ENCODE measurements around the gene WDR47.
"Not testable (repeated sequence)": the region's sequence is repeated elsewhere in the genome, so short reads cannot be mapped to it uniquely, and the experiment has no call there.

Gene WDR47

GRCh38 chr1:108962681-108963051, 79.2 kb downstream of the WDR47 start:
- DNase-seq (ENCODE audit: low read depth): no peak

- DNase-seq (ENCODE audit: low read depth): no peak
Observed at GRCh38 chr1:108961752-108962486, 80.0 kb downstream of the WDR47 start.

DNA sequence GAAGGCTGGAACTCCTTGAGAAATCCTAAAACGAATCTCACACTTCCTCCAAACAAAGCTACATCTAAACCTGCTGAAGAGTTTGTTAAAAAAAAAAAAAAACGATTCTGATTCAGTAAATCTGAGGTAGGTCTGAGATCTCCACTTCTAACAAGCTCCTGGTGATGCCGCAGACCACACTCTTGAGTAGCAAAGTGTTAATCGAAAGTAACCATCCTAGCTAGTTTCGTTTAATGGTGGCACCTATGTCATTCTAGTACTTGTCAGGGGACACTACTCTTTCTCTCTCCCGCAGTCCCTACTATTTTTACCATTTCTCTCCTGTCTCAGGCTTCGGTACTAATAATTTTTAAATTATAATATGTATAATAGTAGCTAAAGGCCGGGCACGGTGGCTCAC, 80.7 kb downstream of the WDR47 start:
- DNase-seq (ENCODE audit: low read depth): no peak

DNA sequence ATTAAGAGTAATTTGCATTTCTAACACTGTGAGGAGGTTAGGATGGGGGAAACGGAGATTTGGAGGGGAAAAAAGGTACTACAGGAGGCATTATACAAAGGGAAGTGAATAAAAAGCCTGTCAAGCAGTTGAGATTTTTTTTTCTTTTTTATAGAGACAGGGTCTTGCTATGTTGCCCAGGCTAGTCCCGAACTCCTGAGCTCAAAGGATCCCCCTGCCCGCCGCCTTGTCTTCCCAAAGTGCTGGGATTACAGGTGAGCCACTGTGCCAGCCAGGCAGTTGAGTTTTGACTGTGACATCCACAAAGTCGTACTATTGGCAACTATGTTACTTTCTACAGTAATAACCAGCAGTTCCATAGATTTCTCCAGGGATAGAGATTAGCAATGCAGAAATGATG, 81.2 kb downstream of the WDR47 start:
- no peak for DNase-seq (ENCODE audit: low read depth)

DNA sequence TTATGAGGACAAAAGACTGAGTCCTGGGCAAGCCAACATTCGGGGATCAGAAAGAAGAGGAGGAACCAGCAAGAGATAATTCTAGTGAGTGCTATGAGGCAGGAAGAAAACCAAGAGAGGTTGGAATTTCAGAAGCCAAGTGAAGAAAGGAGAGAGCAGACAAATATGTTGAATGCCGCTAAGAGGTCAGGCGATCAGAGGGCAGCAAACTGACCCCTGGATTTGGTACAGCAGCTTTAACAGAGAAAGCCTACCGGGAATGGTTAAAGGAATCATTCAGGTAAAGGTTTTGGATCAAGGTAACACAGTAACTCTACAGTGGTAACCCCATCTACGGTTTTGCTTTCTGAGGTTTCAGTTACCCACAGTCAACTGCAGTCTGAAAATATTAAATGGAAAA, 84.0 kb downstream of the WDR47 start:
- DNase-seq (ENCODE audit: low read depth): no peak

- no peak for DNase-seq (ENCODE audit: low read depth)
Observed at GRCh38 chr1:108955881-108956280, 86.0 kb downstream of the WDR47 start.

GRCh38 chr1:108955111-108955510, 86.8 kb downstream of the WDR47 start:
- DNase-seq (ENCODE audit: low read depth): no peak

DNA sequence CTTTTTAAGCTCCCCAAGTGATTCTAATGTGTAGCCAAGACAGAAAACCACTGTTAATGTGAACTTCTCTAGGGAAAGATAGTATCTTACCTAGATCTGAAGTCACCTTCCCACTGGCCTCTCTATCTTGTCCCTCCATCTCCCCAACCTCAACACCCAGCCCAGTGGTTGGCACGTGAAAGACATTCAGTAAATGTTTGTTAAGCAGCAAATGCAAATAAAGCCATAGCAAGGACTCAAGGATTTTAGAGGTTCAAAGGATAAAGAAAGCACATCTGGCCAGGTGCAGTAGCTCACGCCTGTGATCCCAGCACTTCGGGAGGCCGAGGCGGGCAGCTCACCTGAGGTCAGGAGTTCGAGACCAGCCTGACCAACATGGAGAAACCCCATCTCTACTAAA, 88.5 kb downstream of the WDR47 start:
- no peak for DNase-seq (ENCODE audit: low read depth)

GRCh38 chr1:108951242-108951641, 90.7 kb downstream of the WDR47 start:
- DNase-seq (ENCODE audit: low read depth): no peak

GRCh38 chr1:108949044-108949443, 92.9 kb downstream of the WDR47 start:
- no peak for DNase-seq (ENCODE audit: low read depth)

DNA sequence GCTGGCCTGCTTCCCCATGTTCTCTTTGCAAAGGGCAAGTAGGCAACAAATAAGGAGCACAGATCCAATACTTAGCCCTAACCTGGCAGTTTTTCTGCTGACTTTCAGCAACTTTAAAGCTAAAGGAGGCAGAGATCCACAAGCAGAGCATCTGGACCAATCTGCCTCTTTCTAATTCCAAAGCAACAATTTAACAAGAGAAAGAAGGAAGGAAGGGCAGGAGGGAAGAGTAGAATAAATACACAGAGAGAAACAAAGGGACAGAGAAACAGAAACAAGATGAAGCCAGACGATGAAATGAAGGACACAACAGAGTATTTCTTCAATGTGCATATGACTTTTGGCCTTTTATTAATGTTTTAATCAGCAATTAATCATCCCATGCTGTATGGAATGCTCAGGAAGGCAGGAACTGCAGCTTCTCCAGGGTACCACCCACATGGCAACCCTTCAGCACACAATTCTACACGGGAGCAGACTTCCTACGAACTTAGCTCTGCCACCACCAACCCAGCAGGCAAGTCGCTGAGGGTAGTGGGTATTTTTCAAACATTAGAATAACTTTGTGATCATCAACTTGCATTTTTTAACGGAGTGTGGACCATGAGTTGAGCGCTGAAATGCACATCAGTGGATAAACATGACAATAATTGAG, 93.9 kb downstream of the WDR47 start:
- no peak for DNase-seq (ENCODE audit: low read depth)

DNA sequence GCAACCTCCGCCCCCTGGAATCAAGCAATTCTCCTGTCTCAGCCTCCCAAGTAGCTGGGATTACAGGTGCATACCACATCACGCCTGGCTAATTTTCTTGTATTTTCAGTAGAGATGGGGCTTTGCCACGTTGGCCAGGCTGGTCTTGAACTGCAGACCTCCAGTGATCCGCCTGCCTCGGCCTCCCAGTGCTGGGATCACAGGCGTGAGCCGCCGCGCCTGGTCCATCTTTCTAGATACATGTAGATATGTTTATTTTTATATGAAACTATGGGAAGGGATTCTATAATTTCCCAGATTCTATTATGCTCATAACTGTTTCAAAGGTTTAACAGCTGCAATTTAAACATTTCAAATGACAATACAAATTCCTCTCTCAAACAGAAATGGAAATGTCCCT, 105.7 kb downstream of the WDR47 start:
- no peak for DNase-seq (ENCODE audit: low read depth)

DNA sequence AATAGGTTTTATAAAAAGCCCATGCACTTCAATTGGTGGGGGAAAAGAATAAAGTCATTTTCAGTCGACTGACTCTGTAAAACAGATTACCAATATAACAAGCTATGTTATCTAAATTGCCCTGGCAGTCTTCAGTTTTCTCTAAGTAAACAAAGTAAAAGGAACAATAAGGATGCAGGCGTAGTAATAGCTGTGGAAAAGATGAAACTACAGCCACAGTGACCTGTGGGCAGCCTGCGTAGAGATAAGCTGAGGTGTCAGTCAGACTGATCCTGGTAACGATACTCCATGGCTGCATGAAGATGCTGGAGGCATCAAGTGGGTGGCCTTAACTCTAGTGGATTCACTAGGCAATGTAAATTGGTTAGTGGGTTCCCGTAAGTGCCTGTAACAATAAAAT, 108.0 kb downstream of the WDR47 start:
- no peak for DNase-seq (ENCODE audit: low read depth)

GRCh38 chr1:108927565-108927964, 114.3 kb downstream of the WDR47 start:
- DNase-seq (ENCODE audit: low read depth): not testable (repeated sequence)

GRCh38 chr1:108925920-108926319, 116.0 kb downstream of the WDR47 start:
- DNase-seq (ENCODE audit: low read depth): no peak

All from stimulated activated CD8-positive, alpha-beta memory T cell treated with anti-CD3 and anti-CD28 coated beads, Interleukin-12 subunit alpha, Interleukin-12 subunit beta, amount 100 ng/mL, for 1 hour (primary cell).